DOHH2 (cell line): ENCODE results near the gene THRAP3.

Experiments used
- H3F3A ChIP-seq: fragments of 200-600 bp; sonication (generic), shearing (Covaris generic); 2 replicates; pipeline ENCODE4 v1.6.0; 2016; ENCODE audit warnings: antibody characterized with exemption, mild to moderate bottlenecking; ENCODE audit not compliant: control insufficient read depth, insufficient read depth
- H3K27ac ChIP-seq: fragments of 200-600 bp; sonication (generic); 2 replicates; pipeline ENCODE4 v1.5.1; 2014; ENCODE audit warnings: low read depth, mild to moderate bottlenecking, low read length, moderate library complexity
- H3K27me3 ChIP-seq: fragments of 200-600 bp; sonication (generic); 2 replicates; pipeline ENCODE4 v1.6.1; 2014; ENCODE audit warnings: mild to moderate bottlenecking, low read length, mixed read lengths; ENCODE audit not compliant: control insufficient read depth
- H3K36me3 ChIP-seq: fragments of 200-600 bp; sonication (generic); 2 replicates; pipeline ENCODE4 v1.6.1; 2014; ENCODE audit warnings: mild to moderate bottlenecking, low read length, moderate library complexity, mixed read lengths; ENCODE audit not compliant: control insufficient read depth
- H3K4me1 ChIP-seq: fragments of 200-600 bp; sonication (generic); 2 replicates; pipeline ENCODE4 v1.6.1; 2014; ENCODE audit warnings: mild to moderate bottlenecking, low read length, mixed read lengths; ENCODE audit not compliant: control insufficient read depth
- H3K4me2 ChIP-seq: fragments of 200-600 bp; sonication (generic); 2 replicates; pipeline ENCODE4 v1.6.0; 2014; ENCODE audit warnings: mild to moderate bottlenecking, low read length, moderate library complexity
- H3K4me3 ChIP-seq: fragments of 200-600 bp; sonication (generic); 2 replicates; pipeline ENCODE4 v1.5.1; 2014; ENCODE audit warnings: mild to moderate bottlenecking, low read length, mixed read lengths
- H3K79me2 ChIP-seq: fragments of 200-600 bp; sonication (generic); 2 replicates; pipeline ENCODE4 v1.6.1; 2014; ENCODE audit warnings: mild to moderate bottlenecking, low read length, mixed read lengths; ENCODE audit not compliant: control insufficient read depth
- H3K9me2 ChIP-seq: fragments of 200-600 bp; sonication (generic); replicated peaks from 2 replicates; pipeline ENCODE4 v1.6.1; 2014; ENCODE audit warnings: mild to moderate bottlenecking, low read length, mixed read lengths; ENCODE audit not compliant: control insufficient read depth
- H3K9me3 ChIP-seq: fragments of 200-600 bp; sonication (generic); 2 replicates; pipeline ENCODE4 v1.6.1; 2014; ENCODE audit warnings: antibody characterized with exemption, low read length, mixed read lengths; ENCODE audit not compliant: control insufficient read depth, insufficient read depth
- H4K20me1 ChIP-seq: fragments of 200-600 bp; sonication (generic); 2 replicates; pipeline ENCODE4 v1.6.0; 2014; ENCODE audit warnings: low read depth, mild to moderate bottlenecking, antibody characterized with exemption, low read length, moderate library complexity; ENCODE audit not compliant: control insufficient read depth, insufficient read depth
- CTCF ChIP-seq: fragments of 200-600 bp; sonication (generic); IDR thresholded peaks from one replicate; pipeline ENCODE4 v1.5.1; 2014; ENCODE audit warnings: antibody characterized with exemption, mild to moderate bottlenecking, low read depth, low read length; ENCODE audit not compliant: poor library complexity, severe bottlenecking
- EZH2phosphoT487 ChIP-seq: fragments of 200-600 bp; sonication (generic); IDR thresholded peaks from 2 replicates; pipeline ENCODE4 v1.6.1; 2017; ENCODE audit warnings: borderline replicate concordance, mild to moderate bottlenecking, antibody characterized with exemption, low read length, moderate library complexity, mixed read lengths

Gene THRAP3

GRCh38 chr1:36274201-36274600 is 50.0 kb downstream of the THRAP3 start:
- Histone ChIP-seq H3K4me1 (peaks cover 22% of the 10 kb centered on the region), H3K4me3 (no peak overlapping the region), H3K36me3 (peaks cover 53% of the 10 kb centered on the region), H3K27me3 (no peaks in the 10 kb centered on the region), H3K9me3 (no peaks in the 10 kb centered on the region), H3K9me2 (no peaks in the 10 kb centered on the region), H4K20me1 (no peaks in the 10 kb centered on the region; the same call in 1 of the 2 replicates), H3K79me2 (peaks cover 81% of the 10 kb centered on the region), H3K4me2 (no peak overlapping the region), H3K27ac (no peak overlapping the region), H3F3A (peaks cover 7% of the 10 kb centered on the region)
- TF ChIP-seq EZH2phosphoT487 (no peak), CTCF (no peak)

GRCh38 chr1:36276688-36277087 is 52.4 kb downstream of the THRAP3 start:
- Histone ChIP-seq H3F3A (peaks cover 14% of the 10 kb centered on the region), H4K20me1 (no peaks in the 10 kb centered on the region; the same call in 1 of the 2 replicates), H3K4me3 (no peak overlapping the region), H3K27me3 (no peaks in the 10 kb centered on the region), H3K36me3 (peaks cover 52% of the 10 kb centered on the region), H3K9me2 (no peaks in the 10 kb centered on the region), H3K4me2 (no peak overlapping the region), H3K9me3 (no peaks in the 10 kb centered on the region), H3K4me1 (peaks cover 22% of the 10 kb centered on the region), H3K27ac (no peak overlapping the region), H3K79me2 (peaks cover 82% of the 10 kb centered on the region)
- TF ChIP-seq CTCF = no peak
- no peak for TF ChIP-seq EZH2phosphoT487

- H3K4me2 ChIP-seq = no peak overlapping the region
- H3K27ac ChIP-seq = peak overlapping the region; percentile 16; the same call in 1 of the 2 replicates
- H3K4me1 ChIP-seq = peaks cover 22% of the 10 kb centered on the region
- peaks cover 37% of the 10 kb centered on the region for H3F3A ChIP-seq
- TF ChIP-seq EZH2phosphoT487 (no peak), CTCF (no peak)
- H3K27me3 ChIP-seq = no peaks in the 10 kb centered on the region
- no peaks in the 10 kb centered on the region for H3K9me3 ChIP-seq
- no peaks in the 10 kb centered on the region; the same call in 1 of the 2 replicates for H4K20me1 ChIP-seq
- no peaks in the 10 kb centered on the region for H3K9me2 ChIP-seq
- no peak overlapping the region for H3K4me3 ChIP-seq
- peaks cover 61% of the 10 kb centered on the region for H3K79me2 ChIP-seq
- H3K36me3 ChIP-seq = peaks cover 54% of the 10 kb centered on the region
Observed at GRCh38 chr1:36279110-36279788, 55.0 kb downstream of the THRAP3 start.
